HL-60 (cell line): ENCODE measurements around the gene CHST9.

Experiments
- CTCF ChIP-seq: IDR thresholded peaks from one replicate; pipeline ENCODE4 v1.5.1; 2011; ENCODE audit warnings: low read length, control low read depth, inconsistent platforms; ENCODE audit not compliant: insufficient read depth
- GABPA ChIP-seq: IDR thresholded peaks from 2 replicates; pipeline ENCODE4 v1.6.1; 2012; ENCODE audit warnings: low read depth
- POLR2AphosphoS5 ChIP-seq: IDR thresholded peaks from 2 replicates; pipeline ENCODE4 v1.6.1; 2012; ENCODE audit warnings: low read depth

GRCh38 chr18:26894426-26894825 is 290.7 kb downstream of the CHST9 start:
- TF ChIP-seq CTCF (no peak), GABPA (no peak), POLR2AphosphoS5 (no peak)
